ENCODE data around the gene ACOX1. TPM values are rescaled to one million over a fixed set of nuclear protein-coding genes. Genes with fewer than 3 reads are reported as not detected.

The ACOX1 gene
- total and polyA plus RNA-seq, 2 of the 13 experiments (the other 11 are each of a cell fraction or from before 2014, with no cell fraction given) = 86.4 to 120 TPM

DNA sequence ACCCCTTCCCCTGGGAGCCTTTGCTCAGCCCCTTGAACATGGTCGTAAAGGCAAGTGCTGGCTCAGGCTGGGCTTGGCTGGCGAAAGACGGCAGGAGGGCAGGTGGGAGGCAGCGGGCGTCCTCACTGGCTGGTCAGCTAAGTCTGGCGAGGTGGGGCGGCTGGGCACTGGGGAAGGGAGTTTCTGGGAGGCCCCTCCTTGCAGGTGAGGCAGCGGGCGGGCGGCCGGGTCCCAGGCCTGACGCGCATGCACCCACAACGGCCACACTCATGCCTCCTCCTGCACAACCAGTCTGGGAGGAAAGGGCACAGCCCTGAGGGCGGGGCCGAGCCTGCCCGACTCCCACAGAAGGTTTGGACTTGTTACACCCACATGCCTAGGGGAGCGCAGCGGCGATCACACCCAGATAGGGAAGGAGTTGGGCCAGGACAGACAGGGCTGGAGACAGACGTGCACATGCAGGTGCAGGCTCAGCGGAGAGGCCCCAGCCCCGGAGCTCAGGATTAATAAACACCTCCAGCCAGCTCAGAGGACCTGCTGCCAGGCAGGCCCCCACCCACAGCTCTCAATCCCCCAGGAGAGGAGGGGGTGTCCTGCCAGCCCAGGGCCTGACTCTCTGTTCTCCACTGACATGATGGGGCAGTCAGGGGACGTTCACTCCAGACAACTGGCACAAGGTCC is 48.3 kb upstream of the ACOX1 start, which contains the start of gene EVPL (continued):
- TF ChIP-seq, protein P1, sequence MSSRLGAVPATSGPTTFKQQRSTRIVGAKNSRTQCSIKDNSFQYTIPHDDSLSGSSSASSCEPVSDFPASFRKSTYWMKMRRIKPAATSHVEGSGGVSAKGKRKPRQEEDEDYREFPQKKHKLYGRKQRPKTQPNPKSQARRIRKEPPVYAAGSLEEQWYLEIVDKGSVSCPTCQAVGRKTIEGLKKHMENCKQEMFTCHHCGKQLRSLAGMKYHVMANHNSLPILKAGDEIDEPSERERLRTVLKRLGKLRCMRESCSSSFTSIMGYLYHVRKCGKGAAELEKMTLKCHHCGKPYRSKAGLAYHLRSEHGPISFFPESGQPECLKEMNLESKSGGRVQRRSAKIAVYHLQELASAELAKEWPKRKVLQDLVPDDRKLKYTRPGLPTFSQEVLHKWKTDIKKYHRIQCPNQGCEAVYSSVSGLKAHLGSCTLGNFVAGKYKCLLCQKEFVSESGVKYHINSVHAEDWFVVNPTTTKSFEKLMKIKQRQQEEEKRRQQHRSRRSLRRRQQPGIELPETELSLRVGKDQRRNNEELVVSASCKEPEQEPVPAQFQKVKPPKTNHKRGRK (CRISPR knock-in tag; IDR thresholded peaks at IDR 0.05) = 0 out of 2 replicates have a peak, but pooled peaks have one; percentile 52
- TF ChIP-seq SUZ12 (IDR thresholded peaks at IDR 0.05; ENCODE audit: low read depth, low read length) (no peak), BHLHE40 (IDR thresholded peaks at IDR 0.05; ENCODE audit: low read length) (no peak), FOXK1 (CRISPR knock-in tag; IDR thresholded peaks at IDR 0.05; ENCODE audit: borderline replicate concordance, low read depth) (no peak), TRIM24 (CRISPR knock-in tag; IDR thresholded peaks at IDR 0.05) (no peak), ZNF543 (CRISPR knock-in tag; IDR thresholded peaks at IDR 0.05) (peak; percentile 57; the same call in 1 of the 2 replicates), HNF4A (CRISPR knock-in tag; IDR thresholded peaks at IDR 0.05) (peak; percentile 26), ZFP1 (CRISPR knock-in tag; IDR thresholded peaks at IDR 0.05) (no peak), MYNN (CRISPR knock-in tag; IDR thresholded peaks at IDR 0.05; ENCODE audit: low read depth) (no peak), TEAD3 (CRISPR knock-in tag; optimal IDR thresholded peaks at IDR 0.05; ENCODE audit: borderline replicate concordance) (peak; percentile 85), MATR3 (CRISPR knock-in tag; IDR thresholded peaks at IDR 0.05) (no peak), ZNF160 (CRISPR knock-in tag; IDR thresholded peaks at IDR 0.05) (no peak; the same call in 1 of the 2 replicates), RCOR2 (CRISPR knock-in tag; IDR thresholded peaks at IDR 0.05) (no peak), ZNF773 (CRISPR knock-in tag; IDR thresholded peaks at IDR 0.05; ENCODE audit: borderline replicate concordance) (no peak), ZNF326 (CRISPR knock-in tag; IDR thresholded peaks at IDR 0.05; ENCODE audit: borderline replicate concordance) (no peak), FIP1L1 (IDR thresholded peaks at IDR 0.05; ENCODE audit: borderline replicate concordance, insufficient read depth, low read depth, low read length) (no peak), ZNF878 (CRISPR knock-in tag; IDR thresholded peaks at IDR 0.05) (no peak), ZFY (CRISPR knock-in tag; IDR thresholded peaks at IDR 0.05) (peak; percentile 81), DPF2 (CRISPR knock-in tag; IDR thresholded peaks at IDR 0.05; ENCODE audit: borderline replicate concordance, low read depth) (no peak), HOXA5 (CRISPR knock-in tag; IDR thresholded peaks at IDR 0.05) (peak; percentile 46; the same call in 1 of the 2 replicates)
- TF ChIP-seq, protein P2, sequence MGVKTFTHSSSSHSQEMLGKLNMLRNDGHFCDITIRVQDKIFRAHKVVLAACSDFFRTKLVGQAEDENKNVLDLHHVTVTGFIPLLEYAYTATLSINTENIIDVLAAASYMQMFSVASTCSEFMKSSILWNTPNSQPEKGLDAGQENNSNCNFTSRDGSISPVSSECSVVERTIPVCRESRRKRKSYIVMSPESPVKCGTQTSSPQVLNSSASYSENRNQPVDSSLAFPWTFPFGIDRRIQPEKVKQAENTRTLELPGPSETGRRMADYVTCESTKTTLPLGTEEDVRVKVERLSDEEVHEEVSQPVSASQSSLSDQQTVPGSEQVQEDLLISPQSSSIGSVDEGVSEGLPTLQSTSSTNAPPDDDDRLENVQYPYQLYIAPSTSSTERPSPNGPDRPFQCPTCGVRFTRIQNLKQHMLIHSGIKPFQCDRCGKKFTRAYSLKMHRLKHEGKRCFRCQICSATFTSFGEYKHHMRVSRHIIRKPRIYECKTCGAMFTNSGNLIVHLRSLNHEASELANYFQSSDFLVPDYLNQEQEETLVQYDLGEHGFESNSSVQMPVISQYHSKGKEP (CRISPR knock-in tag; IDR thresholded peaks at IDR 0.05) = no peak
- TF ChIP-seq, protein P3, sequence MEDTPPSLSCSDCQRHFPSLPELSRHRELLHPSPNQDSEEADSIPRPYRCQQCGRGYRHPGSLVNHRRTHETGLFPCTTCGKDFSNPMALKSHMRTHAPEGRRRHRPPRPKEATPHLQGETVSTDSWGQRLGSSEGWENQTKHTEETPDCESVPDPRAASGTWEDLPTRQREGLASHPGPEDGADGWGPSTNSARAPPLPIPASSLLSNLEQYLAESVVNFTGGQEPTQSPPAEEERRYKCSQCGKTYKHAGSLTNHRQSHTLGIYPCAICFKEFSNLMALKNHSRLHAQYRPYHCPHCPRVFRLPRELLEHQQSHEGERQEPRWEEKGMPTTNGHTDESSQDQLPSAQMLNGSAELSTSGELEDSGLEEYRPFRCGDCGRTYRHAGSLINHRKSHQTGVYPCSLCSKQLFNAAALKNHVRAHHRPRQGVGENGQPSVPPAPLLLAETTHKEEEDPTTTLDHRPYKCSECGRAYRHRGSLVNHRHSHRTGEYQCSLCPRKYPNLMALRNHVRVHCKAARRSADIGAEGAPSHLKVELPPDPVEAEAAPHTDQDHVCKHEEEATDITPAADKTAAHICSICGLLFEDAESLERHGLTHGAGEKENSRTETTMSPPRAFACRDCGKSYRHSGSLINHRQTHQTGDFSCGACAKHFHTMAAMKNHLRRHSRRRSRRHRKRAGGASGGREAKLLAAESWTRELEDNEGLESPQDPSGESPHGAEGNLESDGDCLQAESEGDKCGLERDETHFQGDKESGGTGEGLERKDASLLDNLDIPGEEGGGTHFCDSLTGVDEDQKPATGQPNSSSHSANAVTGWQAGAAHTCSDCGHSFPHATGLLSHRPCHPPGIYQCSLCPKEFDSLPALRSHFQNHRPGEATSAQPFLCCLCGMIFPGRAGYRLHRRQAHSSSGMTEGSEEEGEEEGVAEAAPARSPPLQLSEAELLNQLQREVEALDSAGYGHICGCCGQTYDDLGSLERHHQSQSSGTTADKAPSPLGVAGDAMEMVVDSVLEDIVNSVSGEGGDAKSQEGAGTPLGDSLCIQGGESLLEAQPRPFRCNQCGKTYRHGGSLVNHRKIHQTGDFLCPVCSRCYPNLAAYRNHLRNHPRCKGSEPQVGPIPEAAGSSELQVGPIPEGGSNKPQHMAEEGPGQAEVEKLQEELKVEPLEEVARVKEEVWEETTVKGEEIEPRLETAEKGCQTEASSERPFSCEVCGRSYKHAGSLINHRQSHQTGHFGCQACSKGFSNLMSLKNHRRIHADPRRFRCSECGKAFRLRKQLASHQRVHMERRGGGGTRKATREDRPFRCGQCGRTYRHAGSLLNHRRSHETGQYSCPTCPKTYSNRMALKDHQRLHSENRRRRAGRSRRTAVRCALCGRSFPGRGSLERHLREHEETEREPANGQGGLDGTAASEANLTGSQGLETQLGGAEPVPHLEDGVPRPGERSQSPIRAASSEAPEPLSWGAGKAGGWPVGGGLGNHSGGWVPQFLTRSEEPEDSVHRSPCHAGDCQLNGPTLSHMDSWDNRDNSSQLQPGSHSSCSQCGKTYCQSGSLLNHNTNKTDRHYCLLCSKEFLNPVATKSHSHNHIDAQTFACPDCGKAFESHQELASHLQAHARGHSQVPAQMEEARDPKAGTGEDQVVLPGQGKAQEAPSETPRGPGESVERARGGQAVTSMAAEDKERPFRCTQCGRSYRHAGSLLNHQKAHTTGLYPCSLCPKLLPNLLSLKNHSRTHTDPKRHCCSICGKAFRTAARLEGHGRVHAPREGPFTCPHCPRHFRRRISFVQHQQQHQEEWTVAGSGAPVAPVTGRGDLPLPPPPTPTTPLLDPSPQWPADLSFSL (CRISPR knock-in tag; IDR thresholded peaks at IDR 0.05) = peak; percentile 25; the same call in 1 of the 2 replicates
